ENCODE results near the gene TMEM183A.
"Not testable (repeated sequence)": the region's sequence is repeated elsewhere in the genome, so short reads cannot be mapped to it uniquely, and the experiment has no call there.

Gene TMEM183A

GRCh38 chr1:203006948-203007871 is at the start of gene TMEM183A:
TSS of gene TMEM183A (plus strand) at chr1:203007374. CDS start at chr1:203007466, 92 bp downstream.
- DNase-seq (ENCODE audit: low read depth in 2 of 2) = peak; percentile 94 to 95

GRCh38 chr1:202957733-202958543 is 49.2 kb upstream of the TMEM183A start, which contains the start of gene ADIPOR1:
TSS of gene ADIPOR1 (minus strand) at chr1:202958312. CDS start at chr1:202951070, 7,242 bp downstream.
- peak; percentile 83 to 90 for DNase-seq (ENCODE audit: low read depth in 2 of 2)

GRCh38 chr1:202958544-202959275 is 48.5 kb upstream of the TMEM183A start:
- DNase-seq (ENCODE audit: low read depth in 2 of 2) = no peak

GRCh38 chr1:202959276-202959620 is 47.9 kb upstream of the TMEM183A start:
- no peak for DNase-seq (ENCODE audit: low read depth in 2 of 2)

- DNase-seq (ENCODE audit: low read depth in 2 of 2) = no peak
These were observed 45.8 kb upstream of the TMEM183A start for GRCh38 chr1:202961220-202961880.

- no peak for DNase-seq (ENCODE audit: low read depth in 2 of 2)
These were observed 42.3 kb upstream of the TMEM183A start for GRCh38 chr1:202964791-202965410.

- DNase-seq (ENCODE audit: low read depth in 2 of 2) = no peak
These were observed 41.8 kb upstream of the TMEM183A start for GRCh38 chr1:202965422-202965821.

- no peak for DNase-seq (ENCODE audit: low read depth in 2 of 2)
These were observed 40.9 kb upstream of the TMEM183A start for GRCh38 chr1:202966006-202966898.

- DNase-seq (ENCODE audit: low read depth in 2 of 2) = no peak
These were observed 39.4 kb upstream of the TMEM183A start for GRCh38 chr1:202967684-202968281.

GRCh38 chr1:202968351-202968750 is 38.8 kb upstream of the TMEM183A start:
- no peak for DNase-seq (ENCODE audit: low read depth in 2 of 2)

- peak; percentile 15 to 20 for DNase-seq (ENCODE audit: low read depth in 2 of 2)
These were observed 38.3 kb upstream of the TMEM183A start for GRCh38 chr1:202968895-202969295.

GRCh38 chr1:202972046-202972445 is 35.1 kb upstream of the TMEM183A start:
- DNase-seq (ENCODE audit: low read depth in 2 of 2) = no peak

GRCh38 chr1:202974856-202975255 is 32.3 kb upstream of the TMEM183A start:
- DNase-seq (ENCODE audit: low read depth in 2 of 2) = no peak

- DNase-seq (ENCODE audit: low read depth in 2 of 2) = no peak
These were observed 30.5 kb upstream of the TMEM183A start for GRCh38 chr1:202976633-202977032.

- no peak for DNase-seq (ENCODE audit: low read depth in 2 of 2)
These were observed 27.7 kb upstream of the TMEM183A start for GRCh38 chr1:202979459-202979858.

GRCh38 chr1:202981939-202982338 is 25.2 kb upstream of the TMEM183A start:
- no peak for DNase-seq (ENCODE audit: low read depth in 2 of 2)

- no peak for DNase-seq (ENCODE audit: low read depth in 2 of 2)
These were observed 24.3 kb upstream of the TMEM183A start for GRCh38 chr1:202982715-202983430.

- not testable (repeated sequence) for DNase-seq (ENCODE audit: low read depth in 2 of 2)
These were observed 21.1 kb upstream of the TMEM183A start for GRCh38 chr1:202986120-202986519.

- DNase-seq (ENCODE audit: low read depth in 2 of 2) = no peak
These were observed 19.9 kb upstream of the TMEM183A start for GRCh38 chr1:202987255-202987654.
